GM12878 (cell line): ENCODE data around the gene ACD. TPM values are rescaled to one million over a fixed set of nuclear protein-coding genes. Genes with fewer than 3 reads are reported as not detected.

Source experiments
- ATAC-seq: fragments of 200-7000 bp; cut with Tn5 transposase; 3 replicates; pipeline ENCODE4 v1.9.1; 2020; ENCODE audit warnings: mild to moderate bottlenecking, moderate library complexity
- BruUV-seq: library from RNA; stranded (reverse); fragments of 400-500 nt; replicated peaks from 2 replicates; lab custom pipeline; 2021; lab: Mats Ljungman, UMichigan
- CTCF ChIA-PET: fragments of 300-600 bp; sonication (Branson Sonifier 250); formaldehyde crosslinking; extraction: SDS; loops from one replicate; lab custom pipeline; 2021; ENCODE audit warnings: inconsistent platforms; lab: Yijun Ruan, JAX
- POLR2A ChIA-PET: fragments of 350-600 bp; formaldehyde crosslinking; extraction: SDS; loops from one replicate; lab custom pipeline; 2021; ENCODE audit warnings: inconsistent platforms; lab: Charles Lee
- RAD21 ChIA-PET: fragments of 300-600 bp; sonication (Branson Sonifier 250); formaldehyde crosslinking; loops from one replicate; lab custom pipeline; 2023; ENCODE audit warnings: antibody characterized with exemption; ENCODE audit not compliant: unreplicated experiment; lab: Charles Lee
- SMC1A ChIA-PET: fragments of 300-600 bp; sonication (Branson Sonifier 250); formaldehyde crosslinking; loops from one replicate; lab custom pipeline; 2023; ENCODE audit not compliant: unreplicated experiment, uncharacterized antibody; lab: Charles Lee
- DNase-seq: peaks from one replicate; pipeline ENCODE4 v3.0.0-alpha.2; 2011; ENCODE audit warnings: low read depth, low spot score
- FAIRE-seq: peaks from 3 replicates; lab custom pipeline; 2011; peaks lifted over from hg19 to GRCh38; lab: Jason Lieb, UNC
- H2AFZ ChIP-seq: 2 replicates; pipeline ENCODE4 v1.6.0; 2011; ENCODE audit warnings: low read depth, low read length, control low read depth; ENCODE audit not compliant: control insufficient read depth
- H3K27ac ChIP-seq: 2 replicates; pipeline ENCODE4 v1.5.1; 2011; ENCODE audit warnings: control low read depth; ENCODE audit not compliant: control insufficient read depth, insufficient read depth
- H3K27me3 ChIP-seq, 2 experiments: replicated peaks in 1 of 2; 2 replicates each; pipeline versions ENCODE4 v1.6.0 to v1.6.1; 2011; ENCODE audit warnings: low read length in 1 of 2; ENCODE audit not compliant: control insufficient read depth in 2 of 2, insufficient read depth in 2 of 2
- H3K36me3 ChIP-seq, 2 experiments: 2 replicates each; pipeline ENCODE4 v1.5.1; 2011; ENCODE audit warnings: low read length in 1 of 2; ENCODE audit not compliant: control insufficient read depth in 2 of 2, insufficient read depth in 2 of 2
- H3K4me1 ChIP-seq: 2 replicates; pipeline ENCODE4 v1.6.1; 2011; ENCODE audit warnings: mild to moderate bottlenecking, low read length, moderate library complexity, mixed read lengths; ENCODE audit not compliant: control insufficient read depth, insufficient read depth
- H3K4me2 ChIP-seq: 2 replicates; pipeline ENCODE4 v1.6.0; 2011; ENCODE audit warnings: control low read depth; ENCODE audit not compliant: control insufficient read depth, insufficient read depth
- H3K4me3 ChIP-seq: fragments of 200-600 bp; sonication (generic); 2 replicates; pipeline ENCODE4 v1.5.1; 2016
- H3K79me2 ChIP-seq: 2 replicates; pipeline ENCODE4 v1.6.0; 2011; ENCODE audit warnings: low read length; ENCODE audit not compliant: control insufficient read depth, insufficient read depth
- H3K9ac ChIP-seq: 2 replicates; pipeline ENCODE4 v1.8.0; 2011; ENCODE audit warnings: low read length, control low read depth, mixed read lengths; ENCODE audit not compliant: control insufficient read depth, insufficient read depth
- H3K9me3 ChIP-seq: replicated peaks from 3 replicates; pipeline ENCODE4 v1.5.1; 2011; ENCODE audit warnings: mild to moderate bottlenecking, low read length; ENCODE audit not compliant: control insufficient read depth, insufficient read depth
- H4K20me1 ChIP-seq: 2 replicates; pipeline ENCODE4 v1.6.0; 2011; ENCODE audit not compliant: control insufficient read depth, insufficient read depth
- ATF7 ChIP-seq: fragments of 450-650 bp; IDR thresholded peaks from 2 replicates; pipeline ENCODE4 v1.6.1; 2016; ENCODE audit warnings: low read depth, mild to moderate bottlenecking
- BHLHE40 ChIP-seq, 2 experiments: fragments of 450-650 bp in 1 of 2; IDR thresholded peaks; 2 replicates each; pipeline ENCODE4 v1.6.1; 2011 to 2017; ENCODE audit warnings: low read depth in 2 of 2, borderline replicate concordance in 1 of 2, improper control_type of control experiment in 1 of 2, low read length in 1 of 2, mild to moderate bottlenecking in 1 of 2
- CBX5 ChIP-seq: sonication (generic); IDR thresholded peaks from 2 replicates; pipeline ENCODE4 v1.6.1; 2016; ENCODE audit warnings: low read depth, moderate library complexity, mild to moderate bottlenecking, inconsistent platforms
- CREB1 ChIP-seq: IDR thresholded peaks from 2 replicates; pipeline ENCODE4 v1.6.1; 2012; ENCODE audit warnings: low read depth, mild to moderate bottlenecking, inconsistent platforms
- EZH2 ChIP-seq: IDR thresholded peaks from 2 replicates; pipeline ENCODE4 v1.6.1; 2012; ENCODE audit warnings: low read depth, mild to moderate bottlenecking, control low read depth, inconsistent platforms, low read length, borderline replicate concordance; ENCODE audit not compliant: control insufficient read depth
- GABPA ChIP-seq: IDR thresholded peaks from 2 replicates; pipeline ENCODE4 v1.6.1; 2014; ENCODE audit warnings: antibody characterized with exemption, low read depth, mild to moderate bottlenecking, inconsistent platforms
- GATAD2B ChIP-seq: fragments of 450-650 bp; conservative IDR thresholded peaks from 2 replicates; pipeline ENCODE4 v1.6.1; 2017; ENCODE audit warnings: low read depth, mild to moderate bottlenecking, moderate library complexity
- IKZF1 ChIP-seq: fragments of 450-650 bp; conservative IDR thresholded peaks from 2 replicates; pipeline ENCODE4 v1.6.1; 2017; ENCODE audit warnings: antibody characterized with exemption, mild to moderate bottlenecking
- IRF4 ChIP-seq: IDR thresholded peaks from 2 replicates; pipeline ENCODE4 v1.6.1; 2011; ENCODE audit warnings: low read depth, low read length
- NFIC ChIP-seq: IDR thresholded peaks from 2 replicates; pipeline ENCODE4 v1.6.1; 2012; ENCODE audit warnings: low read depth, mild to moderate bottlenecking, inconsistent platforms, low read length, moderate library complexity
- NR2C1 ChIP-seq: fragments of 450-650 bp; IDR thresholded peaks from 2 replicates; pipeline ENCODE4 v1.6.1; 2017; ENCODE audit warnings: antibody characterized with exemption, mild to moderate bottlenecking, moderate library complexity
- NR2C2 ChIP-seq: IDR thresholded peaks from 2 replicates; pipeline ENCODE4 v1.6.1; 2011; ENCODE audit warnings: borderline replicate concordance, low read depth; ENCODE audit not compliant: control insufficient read depth, insufficient read length
- PAX5 ChIP-seq: IDR thresholded peaks from 2 replicates; pipeline ENCODE4 v1.6.1; 2011; ENCODE audit warnings: low read depth, low read length, borderline replicate concordance
- POU2F2 ChIP-seq: IDR thresholded peaks from 3 replicates; pipeline ENCODE4 v1.6.1; 2011; ENCODE audit warnings: low read depth, mild to moderate bottlenecking, low read length, borderline replicate concordance
- SIN3A ChIP-seq: IDR thresholded peaks from 2 replicates; pipeline ENCODE4 v1.6.1; 2012; ENCODE audit warnings: low read depth, low read length, improper control_type of control experiment
- SP1 ChIP-seq: IDR thresholded peaks from one replicate; pipeline ENCODE4 v1.6.1; 2011; ENCODE audit warnings: low read depth, low read length
- WRNIP1 ChIP-seq: IDR thresholded peaks from 2 replicates; pipeline ENCODE4 v1.6.1; 2011; ENCODE audit warnings: low read depth, low read length, improper control_type of control experiment, borderline replicate concordance
- WGBS: methylation state at CpG from one replicate; pipeline ENCODE4 v1.1.6; 2016; ENCODE audit warnings: low lambda C conversion rate; ENCODE audit not compliant: insufficient replicate concordance, insufficient coverage; ENCODE audit errors: missing lambda C conversion rate; 5-methylcytosine and 5-hydroxymethylcytosine counted together
- in situ Hi-C: fragments of 300-500 bp; cut with MboI; formaldehyde crosslinking; loops from 9 replicates; pipeline ENCODE4 v1.14.3; 2018; ENCODE audit warnings: mixed read lengths
- intact Hi-C: fragments of 100-400 bp; cut with micrococcal nuclease; formaldehyde crosslinking; loops from one replicate; pipeline ENCODE4 v1.14.2; 2022; ENCODE audit not compliant: unreplicated experiment
- polyA plus RNA-seq, 11 experiments: library from polyadenylated mRNA; depleted of rRNA in 4 of 11; unstranded in 6 of 11; stranded (reverse) in 5 of 11; fragments of >200 nt; fragmentation: Nextera tagmentation in 4 of 11; fragmentation: Illumina TruSeq in 1 of 11; extraction: Ambion mirVana in 4 of 11; extraction: Trizol in 1 of 11; gene quantifications; 1 replicate in 1 of 11; 2 replicates in 10 of 11; pipeline versions ENCODE4 v1.2.1 to v1.2.3, GENCODE V29; 2011 to 2016; ENCODE audit warnings: inconsistent platforms in 2 of 11, missing spikeins in 2 of 11, low read depth in 1 of 11
- total RNA-seq, 4 experiments: library from RNA; depleted of rRNA in 3 of 4; stranded (reverse); fragments of >200 nt in 3 of 4; fragmentation: Illumina TruSeq in 1 of 4; extraction: Trizol in 1 of 4; gene quantifications; 2 replicates each; pipeline versions ENCODE4 v1.2.1 to v1.2.3, GENCODE V29; 2013 to 2021
- TF ChIP-seq, protein P1 (sequence below): fragments of 450-650 bp; IDR thresholded peaks from 2 replicates; pipeline ENCODE4 v1.6.1; 2014; ENCODE audit warnings: mild to moderate bottlenecking
- TF ChIP-seq, protein P2 (sequence below): fragments of 450-650 bp; formaldehyde crosslinking; IDR thresholded peaks from 2 replicates; pipeline ENCODE4 v1.5.0; 2022; ENCODE audit warnings: mild to moderate bottlenecking, missing genetic modification characterization

Gene ACD
- total and polyA plus RNA-seq, 10 of the 15 experiments (the other 5 are each of a cell fraction or from before 2014, with no cell fraction given) = 2.9 to 46.7 (median 23.9) TPM

DNA sequence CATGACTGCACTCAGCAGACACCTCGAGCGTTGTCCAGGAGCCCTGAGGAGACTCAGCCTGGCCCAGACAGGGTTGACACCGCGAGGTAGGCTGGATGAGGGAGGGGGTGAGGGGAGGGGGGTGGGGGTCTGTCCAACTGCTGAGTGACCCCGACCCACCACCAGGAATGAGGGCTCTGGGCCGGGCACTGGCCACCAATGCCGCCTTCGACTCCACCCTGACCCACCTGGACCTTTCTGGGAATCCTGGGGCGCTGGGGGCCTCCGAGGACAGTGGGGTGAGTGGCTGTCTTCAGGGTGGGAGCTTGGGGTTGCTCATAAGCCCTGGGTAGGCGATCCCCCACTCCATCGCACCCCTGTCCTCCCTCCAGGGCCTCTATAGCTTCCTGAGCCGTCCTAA, 12.4 kb downstream of the ACD start (continued):
- TF ChIP-seq BHLHE40 (IDR thresholded peaks at IDR 0.05; ENCODE audit: borderline replicate concordance in 1 of 2, low read depth in 2 of 2, low read length in 1 of 2) (no peak), NR2C2 (no peak), IKZF1 (no peak)

DNA sequence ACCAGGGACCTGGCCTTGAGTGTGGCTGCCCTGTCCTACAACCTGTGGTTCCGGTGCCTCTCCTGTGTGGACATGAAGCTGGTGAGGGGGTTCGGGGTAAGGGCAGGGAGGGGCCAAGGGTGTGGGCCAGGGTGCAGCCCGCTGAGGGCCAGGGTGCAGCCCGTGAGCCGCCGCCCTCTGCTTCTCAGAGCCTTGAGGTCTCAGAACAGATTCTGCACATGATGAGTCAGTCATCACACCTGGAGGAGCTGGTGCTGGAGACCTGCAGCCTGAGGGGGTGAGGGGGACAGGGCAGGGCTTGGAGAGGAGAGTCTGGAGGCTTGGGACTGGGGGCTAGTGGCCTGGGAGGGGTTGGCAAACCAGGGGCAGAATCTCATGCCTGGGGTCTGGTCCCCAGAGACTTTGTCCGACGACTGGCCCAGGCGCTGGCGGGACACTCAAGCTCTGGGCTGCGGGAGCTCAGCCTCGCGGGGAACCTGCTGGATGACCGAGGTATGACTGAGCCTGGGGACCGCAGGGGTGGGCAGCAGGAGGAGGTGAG, 12.9 kb downstream of the ACD start:
- Histone ChIP-seq H3K9ac (no peak overlapping the region), H3K4me3 (no peak overlapping the region), H3K9me3 (no peaks in the 10 kb centered on the region), H3K27ac (no peak overlapping the region), H2AFZ (no peak overlapping the region), H3K27me3 (no peaks in the 10 kb centered on the region), H3K4me1 (peaks cover 11% of the 10 kb centered on the region; the same call in 1 of the 2 replicates), H3K4me2 (no peak overlapping the region), H3K36me3 (peaks cover 0 to 3% of the 10 kb centered on the region in 2 experiments; a peak in 3 of 4 replicates), H4K20me1 (no peaks in the 10 kb centered on the region), H3K79me2 (peaks cover 11% of the 10 kb centered on the region)
- no TSS peak for BruUV-seq
- SMC1A ChIA-PET = interaction anchor here (7.6 kb wide), 1 partner anchor 126 kb away, joined by 41 read pairs; no protein-coding TSS in a partner anchor
- no peak for FAIRE-seq
- in situ Hi-C loops (no loop called here), intact Hi-C loops (no loop called here)
- WGBS = 83% methylated on average over 15 of the region's 15 CpGs
- CTCF ChIA-PET = interaction anchor here (1.5 to 9.0 kb wide), 4 partner anchors 13 to 127 kb away, joined by 4 to 138 read pairs (median 60); partner anchors contain the start of gene ACD
- POLR2A ChIA-PET = no interaction called here
- no peak for DNase-seq
- RAD21 ChIA-PET = interaction anchor here (0.9 kb wide), 1 partner anchor 23 kb away, joined by 3 read pairs; no protein-coding TSS in a partner anchor
- no peak for ATAC-seq
- TF ChIP-seq ATF7 = no peak
- no peak for TF ChIP-seq CBX5
- TF ChIP-seq, protein P1, sequence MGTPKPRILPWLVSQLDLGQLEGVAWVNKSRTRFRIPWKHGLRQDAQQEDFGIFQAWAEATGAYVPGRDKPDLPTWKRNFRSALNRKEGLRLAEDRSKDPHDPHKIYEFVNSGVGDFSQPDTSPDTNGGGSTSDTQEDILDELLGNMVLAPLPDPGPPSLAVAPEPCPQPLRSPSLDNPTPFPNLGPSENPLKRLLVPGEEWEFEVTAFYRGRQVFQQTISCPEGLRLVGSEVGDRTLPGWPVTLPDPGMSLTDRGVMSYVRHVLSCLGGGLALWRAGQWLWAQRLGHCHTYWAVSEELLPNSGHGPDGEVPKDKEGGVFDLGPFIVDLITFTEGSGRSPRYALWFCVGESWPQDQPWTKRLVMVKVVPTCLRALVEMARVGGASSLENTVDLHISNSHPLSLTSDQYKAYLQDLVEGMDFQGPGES = no peak
- no peak for TF ChIP-seq NR2C1
- no peak for TF ChIP-seq IRF4
- TF ChIP-seq GABPA = no peak
- TF ChIP-seq SIN3A = no peak
- TF ChIP-seq, protein P2, sequence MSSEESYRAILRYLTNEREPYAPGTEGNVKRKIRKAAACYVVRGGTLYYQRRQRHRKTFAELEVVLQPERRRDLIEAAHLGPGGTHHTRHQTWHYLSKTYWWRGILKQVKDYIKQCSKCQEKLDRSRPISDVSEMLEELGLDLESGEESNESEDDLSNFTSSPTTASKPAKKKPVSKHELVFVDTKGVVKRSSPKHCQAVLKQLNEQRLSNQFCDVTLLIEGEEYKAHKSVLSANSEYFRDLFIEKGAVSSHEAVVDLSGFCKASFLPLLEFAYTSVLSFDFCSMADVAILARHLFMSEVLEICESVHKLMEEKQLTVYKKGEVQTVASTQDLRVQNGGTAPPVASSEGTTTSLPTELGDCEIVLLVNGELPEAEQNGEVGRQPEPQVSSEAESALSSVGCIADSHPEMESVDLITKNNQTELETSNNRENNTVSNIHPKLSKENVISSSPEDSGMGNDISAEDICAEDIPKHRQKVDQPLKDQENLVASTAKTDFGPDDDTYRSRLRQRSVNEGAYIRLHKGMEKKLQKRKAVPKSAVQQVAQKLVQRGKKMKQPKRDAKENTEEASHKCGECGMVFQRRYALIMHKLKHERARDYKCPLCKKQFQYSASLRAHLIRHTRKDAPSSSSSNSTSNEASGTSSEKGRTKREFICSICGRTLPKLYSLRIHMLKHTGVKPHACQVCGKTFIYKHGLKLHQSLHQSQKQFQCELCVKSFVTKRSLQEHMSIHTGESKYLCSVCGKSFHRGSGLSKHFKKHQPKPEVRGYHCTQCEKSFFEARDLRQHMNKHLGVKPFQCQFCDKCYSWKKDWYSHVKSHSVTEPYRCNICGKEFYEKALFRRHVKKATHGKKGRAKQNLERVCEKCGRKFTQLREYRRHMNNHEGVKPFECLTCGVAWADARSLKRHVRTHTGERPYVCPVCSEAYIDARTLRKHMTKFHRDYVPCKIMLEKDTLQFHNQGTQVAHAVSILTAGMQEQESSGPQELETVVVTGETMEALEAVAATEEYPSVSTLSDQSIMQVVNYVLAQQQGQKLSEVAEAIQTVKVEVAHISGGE (CRISPR knock-in tag) = no peak
- TF ChIP-seq NFIC = no peak
- no peak for TF ChIP-seq CREB1
- TF ChIP-seq POU2F2 = no peak
- TF ChIP-seq SP1 = no peak
- no peak for TF ChIP-seq GATAD2B
- no peak for TF ChIP-seq PAX5
- no peak for TF ChIP-seq EZH2
- no peak for TF ChIP-seq WRNIP1
